Suppressor macrophage treated with lipopolysaccharide for 4 hours (primary cell): ENCODE measurements around the gene CPVL.

Source experiments
- DNase-seq: peaks from one replicate; pipeline ENCODE4 v3.0.0-alpha.2; 2020

Gene CPVL

DNA sequence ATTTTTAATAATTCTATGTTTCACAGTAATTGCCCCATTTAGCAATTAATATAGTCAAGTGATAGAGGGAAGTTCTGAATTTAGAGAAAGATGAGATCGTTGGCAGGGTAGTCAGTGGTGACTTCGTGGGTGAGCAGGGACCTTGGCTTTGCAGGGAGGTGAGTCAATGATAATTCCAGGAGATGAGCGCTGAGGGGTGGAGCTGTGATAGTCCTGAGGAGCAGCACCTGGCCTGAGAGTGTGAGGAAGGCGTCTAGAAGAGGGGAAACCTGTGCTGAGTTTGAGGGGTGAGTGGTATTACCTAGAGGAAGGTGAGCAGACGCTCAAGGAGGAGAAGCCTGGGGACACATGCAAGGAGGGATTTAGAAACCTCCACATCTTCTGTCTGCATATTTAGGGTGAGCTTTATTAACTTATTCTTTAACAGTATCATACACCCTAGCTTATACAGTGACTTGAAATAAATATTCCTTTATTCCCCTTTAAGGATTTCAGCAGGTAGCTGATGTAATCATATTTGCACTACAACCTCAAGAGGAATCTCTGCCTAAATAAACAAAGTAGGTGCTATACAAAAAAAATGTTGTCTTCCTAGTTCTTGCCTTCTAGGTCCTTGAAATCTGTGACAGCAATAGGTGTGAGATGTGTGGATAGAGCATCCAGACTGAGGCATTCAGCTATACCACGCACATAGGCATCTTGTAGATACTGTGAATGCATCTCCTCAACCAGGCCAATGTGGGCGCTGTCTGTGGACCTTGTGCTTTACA is 186.1 kb downstream of the CPVL start:
- no peak for DNase-seq

DNA sequence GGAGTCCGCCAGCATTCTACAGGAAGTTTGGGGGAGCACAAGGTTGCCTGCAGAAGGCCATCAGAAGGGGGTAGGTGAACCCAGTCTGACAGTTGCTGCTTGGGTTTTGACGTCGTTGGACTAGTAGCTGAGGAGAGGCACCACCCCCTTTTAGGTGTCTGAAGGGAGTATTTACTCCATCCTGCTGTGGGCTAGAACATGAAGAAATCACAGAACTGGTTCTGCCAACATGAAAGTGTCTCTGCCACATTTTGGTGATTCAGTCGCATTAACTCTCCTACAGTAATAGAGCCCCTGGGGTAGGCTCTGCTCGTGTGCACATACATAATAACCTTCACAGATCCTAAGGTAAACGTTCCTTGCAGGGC is 187.4 kb downstream of the CPVL start:
- DNase-seq = no peak

DNA sequence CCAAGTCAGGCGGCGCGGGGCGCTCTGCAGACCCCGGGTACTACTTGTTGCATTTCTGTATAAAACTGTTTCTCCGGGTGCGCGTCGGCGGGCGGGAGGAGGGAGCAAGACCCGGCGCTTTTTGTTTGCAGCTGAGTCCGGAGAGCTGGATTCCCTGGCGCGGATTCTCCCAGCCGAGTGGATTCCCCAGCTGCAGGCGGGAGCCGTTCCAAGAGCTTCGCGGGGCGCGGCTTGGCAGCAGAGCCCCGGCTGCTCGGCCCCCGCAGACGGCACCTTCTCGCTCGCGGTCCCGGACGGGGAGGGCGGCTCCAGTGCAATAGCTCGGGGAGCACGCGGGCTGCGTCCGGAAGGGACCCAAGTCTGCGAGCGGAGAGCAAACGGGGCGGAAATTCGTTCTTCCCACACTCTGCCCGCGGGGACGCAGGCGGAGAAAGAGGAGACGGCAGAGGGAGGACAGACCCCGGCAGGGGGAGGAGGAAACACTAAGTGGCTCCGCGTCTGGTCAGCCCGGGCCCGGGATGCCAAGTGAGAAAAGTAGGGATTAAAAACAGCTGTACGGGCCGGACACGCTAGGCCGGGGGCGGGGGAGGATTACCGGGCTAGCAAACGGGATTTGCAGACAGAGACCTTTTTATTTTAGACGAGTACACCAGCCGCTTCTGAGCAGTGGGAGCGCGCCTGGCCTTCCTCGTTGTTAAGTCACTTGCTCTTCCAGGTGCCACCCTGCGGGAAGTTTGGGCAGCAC is 187.9 kb downstream of the CPVL start, which contains the start of gene TRIL:
TRIL (minus strand) TSS at position 96 of the 745 bp plus-strand sequence. CDS start 284 bp downstream, outside the sequence.
- no peak for DNase-seq

DNA sequence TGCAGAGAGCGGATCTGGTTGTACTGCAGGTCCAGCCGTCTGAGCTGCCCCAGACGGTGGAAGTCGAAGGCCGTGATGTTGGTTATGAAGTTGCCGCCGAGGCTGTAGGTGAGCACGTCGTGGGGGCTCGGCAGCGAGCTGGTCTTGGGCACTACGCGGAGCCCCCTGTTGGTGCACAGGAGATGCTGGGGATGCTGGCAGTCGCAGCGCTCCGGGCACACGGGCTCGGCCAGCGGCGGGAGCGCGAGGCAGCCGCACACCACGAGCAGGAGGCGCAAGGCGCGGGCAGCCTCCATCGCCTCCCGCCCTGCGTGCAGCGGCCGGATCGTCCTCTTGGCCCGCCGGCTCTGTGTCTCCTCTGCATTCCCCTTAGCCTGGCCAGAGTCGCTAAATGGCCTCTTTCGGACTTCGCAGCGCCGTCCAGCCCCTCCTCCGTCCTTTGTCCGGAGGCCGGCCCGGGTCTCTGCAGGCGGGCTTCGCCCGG is 188.5 kb downstream of the CPVL start:
- no peak for DNase-seq

DNA sequence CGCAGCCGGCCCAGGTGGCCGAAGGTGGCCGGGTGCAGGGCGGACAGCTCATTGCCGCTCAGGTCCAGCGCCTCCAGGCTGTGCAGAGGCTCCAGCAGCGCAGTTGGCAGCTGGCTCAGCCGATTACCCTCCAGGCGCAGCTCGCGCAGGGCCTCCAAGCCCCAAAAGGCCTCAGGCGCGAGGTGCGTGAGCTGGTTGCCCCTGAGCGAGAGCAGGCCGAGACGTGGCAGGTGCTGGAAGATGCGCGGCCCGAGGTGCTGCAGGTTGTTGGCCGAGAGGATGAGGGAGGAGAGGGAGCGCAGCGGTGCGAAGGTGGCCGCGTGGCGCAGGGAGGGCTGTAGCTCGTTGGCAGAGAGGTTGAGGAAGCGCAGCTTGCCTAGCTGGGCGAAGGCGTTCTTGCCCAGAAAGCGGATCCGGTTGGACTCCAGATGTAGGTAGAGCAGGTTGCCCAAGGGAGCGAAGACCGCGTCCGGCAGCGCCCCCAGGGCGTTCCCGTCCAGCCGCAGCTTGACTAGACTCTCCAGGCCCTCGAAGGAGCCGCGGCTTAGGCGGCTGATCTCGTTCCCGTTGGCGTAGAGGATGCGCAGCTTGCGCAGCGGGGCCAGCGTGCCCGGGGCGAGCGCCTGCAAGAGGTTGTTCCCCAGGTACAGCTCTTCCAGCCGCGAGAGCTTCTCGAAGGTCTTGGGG is 189.1 kb downstream of the CPVL start:
- DNase-seq = no peak

DNA sequence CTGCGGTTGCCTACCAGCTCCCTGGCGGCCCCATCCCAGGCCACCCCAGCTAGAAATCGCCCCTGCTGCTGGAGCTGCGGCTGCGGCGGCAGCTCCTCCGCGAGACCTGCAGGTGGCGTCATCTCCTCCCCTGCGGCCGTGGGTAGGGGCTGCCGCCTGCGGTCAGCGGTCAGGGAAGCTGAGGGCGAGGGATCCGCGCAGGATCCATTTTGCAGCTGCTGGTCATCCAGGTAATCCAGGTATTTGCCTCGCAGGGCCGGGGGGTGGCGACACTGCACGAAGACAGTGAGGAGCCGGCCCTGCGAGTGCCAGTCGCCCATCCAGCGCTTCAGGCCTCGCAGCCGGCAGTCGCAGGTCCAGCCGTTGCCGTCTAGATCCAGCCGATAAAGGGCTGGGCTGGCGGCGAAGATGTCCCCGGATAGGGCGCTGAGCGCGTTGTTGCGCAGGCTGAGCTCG is 189.7 kb downstream of the CPVL start:
- peak; percentile 44 for DNase-seq

DNA sequence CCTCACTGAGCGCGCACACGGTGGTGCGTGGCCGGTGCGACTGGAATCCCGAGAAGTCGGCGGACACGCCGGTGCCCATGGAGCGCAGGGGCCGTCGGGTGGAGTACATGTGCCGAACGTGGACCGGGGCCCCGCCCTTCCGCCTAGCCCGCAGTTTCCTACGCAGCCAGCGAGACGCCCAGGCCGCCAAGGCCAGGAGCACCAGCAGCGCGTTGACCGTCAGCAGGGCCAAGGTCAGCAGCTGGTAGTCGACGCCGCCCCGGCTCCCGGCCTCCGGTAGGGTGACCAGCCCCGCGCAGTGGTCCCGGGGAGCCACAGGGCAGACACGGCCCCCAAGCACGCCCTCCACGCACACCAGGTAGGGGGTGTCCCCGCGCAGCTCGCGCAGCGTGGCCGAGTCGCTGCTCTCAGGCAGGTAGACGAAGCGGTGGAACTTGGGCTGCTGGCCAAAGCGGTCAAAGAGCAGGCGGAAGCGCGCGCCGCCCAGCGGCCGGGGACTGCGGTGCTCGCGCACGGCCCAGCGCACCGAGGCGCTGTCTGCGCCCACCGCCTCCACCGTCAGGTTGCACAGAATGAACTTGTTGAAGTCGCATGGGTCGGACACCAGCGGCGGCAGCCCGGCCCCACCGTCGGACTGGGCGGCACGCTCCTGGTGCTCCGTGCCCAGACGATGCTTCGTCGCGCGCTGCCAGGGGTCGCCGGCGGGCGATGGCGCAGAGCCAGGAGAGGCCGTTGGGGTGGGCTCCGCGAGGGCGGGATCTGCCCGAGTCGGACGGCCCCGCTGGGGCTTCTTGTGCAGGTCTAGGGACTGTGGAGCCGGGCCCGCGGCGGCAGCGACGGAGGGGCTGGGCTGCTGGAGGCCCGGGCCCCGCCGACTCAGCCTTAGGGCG is 190.4 kb downstream of the CPVL start:
- peak; percentile 52 for DNase-seq

DNA sequence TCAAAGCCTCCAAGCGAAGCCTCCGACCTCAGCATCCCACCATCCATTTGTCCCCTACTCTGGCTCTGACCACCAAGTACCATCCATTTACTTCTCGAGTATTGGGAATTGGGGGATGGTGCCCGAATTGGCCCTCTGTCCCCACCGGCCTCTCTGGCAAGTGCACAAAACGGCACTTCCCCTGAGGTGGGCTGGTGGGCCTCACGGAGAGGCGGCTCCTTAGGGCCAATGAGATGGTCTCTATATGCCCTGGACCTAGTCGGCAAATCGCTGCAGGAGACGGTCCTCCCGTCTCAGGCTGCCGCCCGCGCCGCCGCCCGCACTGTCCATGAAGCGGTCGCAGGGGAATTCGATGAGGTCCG is 191.0 kb downstream of the CPVL start:
- DNase-seq = no peak

DNA sequence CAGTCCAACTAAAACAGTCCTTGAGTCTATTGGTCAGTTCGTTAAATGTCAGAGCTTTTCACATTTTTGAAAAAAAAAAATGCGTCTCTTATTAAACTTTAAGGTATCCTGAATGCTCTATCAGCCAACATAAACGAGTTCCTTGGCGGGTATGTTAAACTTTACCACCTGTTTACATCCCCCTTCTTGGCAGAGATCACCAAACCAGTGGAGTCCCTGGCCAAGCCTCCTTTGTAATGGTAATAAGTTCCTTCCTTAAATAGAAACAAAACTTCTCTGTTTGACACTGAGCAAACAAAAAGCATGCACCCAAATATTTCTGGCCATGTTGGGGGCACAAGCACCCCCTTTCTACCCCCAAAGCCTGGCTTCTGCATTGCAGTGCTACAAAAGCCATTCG is 191.4 kb downstream of the CPVL start:
- DNase-seq = no peak

DNA sequence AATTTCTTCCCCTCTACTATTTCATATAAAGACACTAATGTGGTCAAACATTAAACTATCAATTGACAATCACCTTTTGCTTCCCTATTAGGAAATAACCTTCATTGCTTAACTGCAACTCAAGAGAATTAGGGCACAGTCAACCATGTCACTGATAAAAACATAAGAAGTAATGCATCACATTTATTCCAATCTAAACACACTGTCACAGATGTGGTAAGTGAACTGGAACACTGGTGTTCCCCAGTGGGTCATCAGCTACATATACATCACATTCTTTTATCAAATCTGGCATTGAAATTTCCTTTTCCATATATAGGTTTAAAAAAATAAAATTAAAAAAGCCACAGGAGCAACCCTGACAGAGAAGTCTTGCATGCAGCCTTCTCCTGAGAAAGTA is 191.9 kb downstream of the CPVL start:
- no peak for DNase-seq

DNA sequence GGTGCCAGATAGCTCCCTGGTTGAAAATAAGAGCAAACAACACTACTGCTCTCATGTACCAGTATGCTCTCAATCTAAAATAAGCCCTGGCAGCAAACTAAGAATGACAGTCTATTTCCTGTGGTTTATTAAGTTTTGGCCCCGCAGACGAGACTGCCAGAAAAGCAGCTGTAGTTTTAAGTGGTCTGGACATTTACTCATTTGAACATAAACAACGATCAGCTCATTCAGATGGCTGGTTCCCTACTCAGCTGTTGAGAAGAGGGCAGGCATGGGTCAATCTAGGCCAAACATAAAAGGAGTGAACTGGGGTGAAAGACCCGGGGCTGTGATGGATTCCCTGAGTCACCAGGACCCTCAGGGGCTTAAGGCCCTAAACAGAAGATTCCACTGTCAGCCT is 192.7 kb downstream of the CPVL start:
- no peak for DNase-seq
